ENCODE measurements around the gene DPP9.

GRCh38 chr19:4709440-4710280 is 14.0 kb downstream of the DPP9 start:
- TF ChIP-seq CTCF (IDR thresholded peaks at IDR 0.05) (no peak), MXI1 (IDR thresholded peaks at IDR 0.05; ENCODE audit: low read depth, low read length) (no peak), TAF1 (IDR thresholded peaks at IDR 0.05; ENCODE audit: borderline replicate concordance, low read depth, low read length) (no peak), FOXJ3 (CRISPR knock-in tag; IDR thresholded peaks at IDR 0.05) (no peak), USF2 (IDR thresholded peaks at IDR 0.05; ENCODE audit: borderline replicate concordance, low read depth, low read length) (no peak), NRF1 (IDR thresholded peaks at IDR 0.05; ENCODE audit: low read depth, low read length) (no peak), JUND (IDR thresholded peaks at IDR 0.05) (no peak)
